Measurements from ENCODE around the gene ROM1. TPM values are rescaled to one million over a fixed set of nuclear protein-coding genes. Genes with fewer than 3 reads are reported as not detected.
A peak's percentile ranks its signal among the peaks of the same experiment; 100 is the strongest.

Gene ROM1
- total RNA-seq, 1 experiment from 2014 or later = 5.8 TPM

DNA sequence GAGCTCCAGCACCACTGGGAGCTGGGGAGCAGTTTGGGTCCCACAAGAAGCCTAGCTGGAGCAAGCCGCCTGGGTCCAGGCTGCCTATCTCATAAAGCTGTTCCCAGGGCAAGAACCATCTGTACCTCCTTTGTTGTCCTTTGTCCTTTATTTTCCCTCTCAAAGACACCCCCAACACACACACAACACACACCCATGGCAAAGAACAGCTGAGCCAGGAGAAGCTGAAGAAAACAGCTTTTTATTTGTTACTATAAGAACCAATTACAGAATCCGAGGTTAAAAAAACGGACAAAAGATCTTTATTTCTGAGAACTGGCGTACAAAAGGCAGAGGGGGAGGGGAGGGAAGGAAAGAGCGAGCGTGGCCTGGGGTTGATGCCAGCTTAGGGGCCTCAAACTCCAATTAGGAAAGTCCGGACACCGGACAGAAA lies 20.1 kb upstream of the ROM1 start:
- ATAC-seq (no peak), DNase-seq (no peak)
- H3K27ac ChIP-seq (ENCODE audit: low read length) = no peak overlapping the region
- intact Hi-C loops (cut with micrococcal nuclease) = loop anchor here (5.0 kb wide), 1 partner anchor 59 kb away; the partner anchor contains the start of gene INTS5
- CTCF ChIA-PET = interaction anchor here (1.5 kb wide), 1 partner anchor 19 kb away, joined by 9 read pairs; no protein-coding TSS in a partner anchor
- POLR2A ChIA-PET (ENCODE audit: unreplicated experiment) = interaction anchor here (2.5 to 3.1 kb wide), 2 partner anchors 8 to 19 kb away, joined by 23 to 29 read pairs; partner anchors contain the start of genes EEF1G and MTA2
- H3K36me3 ChIP-seq (ENCODE audit: low read depth, low read length) = peaks cover 45% of the 10 kb centered on the region
- no TSS peak for BruUV-seq (replicated peaks)
- no peaks in the 10 kb centered on the region for H3K27me3 ChIP-seq (ENCODE audit: low read length)
- no peaks in the 10 kb centered on the region for H3K9me2 ChIP-seq (replicated peaks; ENCODE audit: low read length)
- H3K79me2 ChIP-seq (ENCODE audit: low read length) = peaks cover 27% of the 10 kb centered on the region
- H3K4me2 ChIP-seq (ENCODE audit: low read length) = no peak overlapping the region
- no peak overlapping the region for H2AFZ ChIP-seq (ENCODE audit: low read length)
- H3K4me1 ChIP-seq (ENCODE audit: insufficient read depth, low read length) = peaks cover 16% of the 10 kb centered on the region
- H3K9ac ChIP-seq (ENCODE audit: low read length) = no peak overlapping the region
- H3K9me3 ChIP-seq (ENCODE audit: low read length) = no peaks in the 10 kb centered on the region
- peaks cover 7% of the 10 kb centered on the region for H3F3A ChIP-seq (ENCODE audit: low read length, unreplicated experiment)
- TF ChIP-seq EZH2 (IDR thresholded peaks at IDR 0.05; ENCODE audit: low read length, unreplicated experiment) = no peak
- no peak for TF ChIP-seq EZH2phosphoT487 (IDR thresholded peaks at IDR 0.05; ENCODE audit: borderline replicate concordance, low read length)
- TF ChIP-seq, protein P1, sequence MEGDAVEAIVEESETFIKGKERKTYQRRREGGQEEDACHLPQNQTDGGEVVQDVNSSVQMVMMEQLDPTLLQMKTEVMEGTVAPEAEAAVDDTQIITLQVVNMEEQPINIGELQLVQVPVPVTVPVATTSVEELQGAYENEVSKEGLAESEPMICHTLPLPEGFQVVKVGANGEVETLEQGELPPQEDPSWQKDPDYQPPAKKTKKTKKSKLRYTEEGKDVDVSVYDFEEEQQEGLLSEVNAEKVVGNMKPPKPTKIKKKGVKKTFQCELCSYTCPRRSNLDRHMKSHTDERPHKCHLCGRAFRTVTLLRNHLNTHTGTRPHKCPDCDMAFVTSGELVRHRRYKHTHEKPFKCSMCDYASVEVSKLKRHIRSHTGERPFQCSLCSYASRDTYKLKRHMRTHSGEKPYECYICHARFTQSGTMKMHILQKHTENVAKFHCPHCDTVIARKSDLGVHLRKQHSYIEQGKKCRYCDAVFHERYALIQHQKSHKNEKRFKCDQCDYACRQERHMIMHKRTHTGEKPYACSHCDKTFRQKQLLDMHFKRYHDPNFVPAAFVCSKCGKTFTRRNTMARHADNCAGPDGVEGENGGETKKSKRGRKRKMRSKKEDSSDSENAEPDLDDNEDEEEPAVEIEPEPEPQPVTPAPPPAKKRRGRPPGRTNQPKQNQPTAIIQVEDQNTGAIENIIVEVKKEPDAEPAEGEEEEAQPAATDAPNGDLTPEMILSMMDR (conservative IDR thresholded peaks at IDR 0.05; ENCODE audit: low read depth, low read length) = no peak
- H4K20me1 ChIP-seq (ENCODE audit: low read length) = no peaks in the 10 kb centered on the region
- H3K4me3 ChIP-seq (ENCODE audit: low read length) = no peak overlapping the region

DNA sequence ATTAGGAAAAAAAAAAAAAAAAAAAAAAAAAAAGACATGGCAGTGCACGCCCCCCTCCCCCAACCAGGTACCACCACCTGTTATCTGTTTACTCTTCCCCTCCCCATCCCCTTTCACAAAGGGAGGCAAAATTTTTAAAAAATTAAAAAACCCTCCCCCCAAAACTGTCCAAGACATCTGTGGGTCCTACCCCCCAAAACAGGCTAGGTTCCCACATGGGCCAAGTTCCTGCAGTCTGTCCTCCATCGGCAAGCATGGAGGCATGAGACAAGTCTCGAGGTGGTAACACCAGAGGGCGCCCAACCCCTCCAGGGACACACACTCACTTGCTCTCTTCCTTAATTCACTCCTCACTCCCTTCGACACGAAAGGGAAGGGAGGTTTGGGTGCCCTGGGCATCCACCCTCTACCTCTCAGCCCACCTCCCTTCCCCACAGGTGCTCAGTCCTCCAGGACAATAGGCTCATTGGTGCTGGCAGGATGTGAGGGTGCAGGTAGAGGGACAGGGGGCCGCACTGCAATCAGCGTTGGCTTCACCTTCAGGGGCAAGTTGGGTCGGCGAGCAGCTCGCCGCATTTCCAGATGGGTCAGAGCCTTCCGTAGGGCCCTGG lies 19.5 kb upstream of the ROM1 start:
- ATAC-seq (no peak), DNase-seq (peak; percentile 71)
- H4K20me1 ChIP-seq (ENCODE audit: low read length) = no peaks in the 10 kb centered on the region
- H3K4me3 ChIP-seq (ENCODE audit: low read length) = no peak overlapping the region
- peaks cover 32% of the 10 kb centered on the region for H3K79me2 ChIP-seq (ENCODE audit: low read length)
- H3K4me2 ChIP-seq (ENCODE audit: low read length) = no peak overlapping the region
- peaks cover 16% of the 10 kb centered on the region for H3K4me1 ChIP-seq (ENCODE audit: insufficient read depth, low read length)
- no peak overlapping the region for H3K9ac ChIP-seq (ENCODE audit: low read length)
- no TSS peak for BruUV-seq (replicated peaks)
- intact Hi-C loops (cut with micrococcal nuclease) = loop anchor here (5.0 kb wide), 1 partner anchor 59 kb away; the partner anchor contains the start of gene INTS5
- no peaks in the 10 kb centered on the region for H3K27me3 ChIP-seq (ENCODE audit: low read length)
- H3F3A ChIP-seq (ENCODE audit: low read length, unreplicated experiment) = peaks cover 7% of the 10 kb centered on the region
- peaks cover 50% of the 10 kb centered on the region for H3K36me3 ChIP-seq (ENCODE audit: low read depth, low read length)
- H3K9me3 ChIP-seq (ENCODE audit: low read length) = no peaks in the 10 kb centered on the region
- ChIA-PET POLR2A (ENCODE audit: unreplicated experiment) (interaction anchor here (3.1 kb wide), 1 partner anchor 20 kb away, joined by 23 read pairs; the partner anchor contains the start of gene EEF1G), CTCF (interaction anchor here (0.8 to 1.5 kb wide), 2 partner anchors 12 to 18 kb away, joined by 3 to 9 read pairs; no protein-coding TSS in a partner anchor)
- no peak overlapping the region for H2AFZ ChIP-seq (ENCODE audit: low read length)
- no peaks in the 10 kb centered on the region for H3K9me2 ChIP-seq (replicated peaks; ENCODE audit: low read length)
- no peak overlapping the region for H3K27ac ChIP-seq (ENCODE audit: low read length)
- TF ChIP-seq, protein P1 (conservative IDR thresholded peaks at IDR 0.05; ENCODE audit: low read depth, low read length) = peak; percentile 79
- no peak for TF ChIP-seq EZH2 (IDR thresholded peaks at IDR 0.05; ENCODE audit: low read length, unreplicated experiment)

DNA sequence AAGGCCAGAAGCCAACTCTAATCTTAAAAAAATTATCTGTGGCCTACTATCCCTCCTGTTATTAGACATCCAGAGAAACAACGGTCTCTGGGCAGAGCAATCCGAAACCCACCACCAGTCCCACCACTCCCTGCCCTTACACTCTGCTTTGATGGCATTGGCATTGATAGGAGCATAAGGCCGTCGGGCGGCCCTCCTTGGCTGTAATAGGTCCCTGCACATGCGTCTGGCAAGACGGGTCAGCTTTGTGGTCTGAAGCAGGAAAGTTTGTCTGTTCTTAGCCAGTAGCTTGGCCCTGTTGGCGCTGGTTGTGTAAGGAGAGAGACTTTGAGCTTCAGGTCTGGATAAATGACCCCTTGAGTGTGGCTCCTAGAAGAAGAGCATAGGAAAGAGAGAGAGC lies 17.9 kb upstream of the ROM1 start:
- no TSS peak for BruUV-seq (replicated peaks)
- H3K79me2 ChIP-seq (ENCODE audit: low read length) = peaks cover 40% of the 10 kb centered on the region
- H3K4me1 ChIP-seq (ENCODE audit: insufficient read depth, low read length) = peaks cover 25% of the 10 kb centered on the region
- H4K20me1 ChIP-seq (ENCODE audit: low read length) = no peaks in the 10 kb centered on the region
- DNase-seq = no peak
- no peaks in the 10 kb centered on the region for H3K27me3 ChIP-seq (ENCODE audit: low read length)
- peaks cover 58% of the 10 kb centered on the region for H3K36me3 ChIP-seq (ENCODE audit: low read depth, low read length)
- H3K9me2 ChIP-seq (replicated peaks; ENCODE audit: low read length) = no peaks in the 10 kb centered on the region
- intact Hi-C loops (cut with micrococcal nuclease) = no loop called here
- no peak for ATAC-seq
- H2AFZ ChIP-seq (ENCODE audit: low read length) = no peak overlapping the region
- no peak overlapping the region for H3K4me2 ChIP-seq (ENCODE audit: low read length)
- H3F3A ChIP-seq (ENCODE audit: low read length, unreplicated experiment) = peaks cover 7% of the 10 kb centered on the region
- POLR2A ChIA-PET (ENCODE audit: unreplicated experiment) = no interaction called here
- H3K9me3 ChIP-seq (ENCODE audit: low read length) = no peaks in the 10 kb centered on the region
- H3K9ac ChIP-seq (ENCODE audit: low read length) = no peak overlapping the region
- no peak overlapping the region for H3K27ac ChIP-seq (ENCODE audit: low read length)
- TF ChIP-seq, protein P1 (conservative IDR thresholded peaks at IDR 0.05; ENCODE audit: low read depth, low read length) = no peak
- CTCF ChIA-PET = interaction anchor here (0.5 kb wide), 1 partner anchor 201 kb away, joined by 3 read pairs; no protein-coding TSS in a partner anchor
- H3K4me3 ChIP-seq (ENCODE audit: low read length) = no peak overlapping the region
